ENCODE results near the gene COL27A1.

Gene COL27A1

DNA sequence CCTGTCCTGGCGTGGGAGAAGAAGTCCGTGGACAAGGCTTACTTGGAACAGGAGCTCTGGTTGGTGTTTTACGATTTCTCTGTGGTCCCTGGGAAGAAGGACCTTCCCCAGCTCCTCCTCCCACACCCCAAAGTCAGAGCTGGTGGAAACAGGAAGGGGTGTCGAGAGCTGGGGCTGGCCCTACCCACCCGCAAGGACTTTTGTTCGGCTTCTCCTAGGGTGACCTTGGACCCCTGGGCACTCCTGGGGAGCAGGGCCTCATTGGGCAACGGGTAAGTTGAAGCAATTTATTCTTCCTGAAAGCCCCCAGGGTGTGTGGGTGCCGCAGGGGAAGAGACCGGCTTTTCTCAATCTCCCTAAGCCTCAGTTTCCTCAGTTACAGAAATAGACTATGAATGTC is 113.7 kb downstream of the COL27A1 start:
- no peak for DNase-seq (ENCODE audit: low read depth in 1 of 2, low spot score in 1 of 2)

DNA sequence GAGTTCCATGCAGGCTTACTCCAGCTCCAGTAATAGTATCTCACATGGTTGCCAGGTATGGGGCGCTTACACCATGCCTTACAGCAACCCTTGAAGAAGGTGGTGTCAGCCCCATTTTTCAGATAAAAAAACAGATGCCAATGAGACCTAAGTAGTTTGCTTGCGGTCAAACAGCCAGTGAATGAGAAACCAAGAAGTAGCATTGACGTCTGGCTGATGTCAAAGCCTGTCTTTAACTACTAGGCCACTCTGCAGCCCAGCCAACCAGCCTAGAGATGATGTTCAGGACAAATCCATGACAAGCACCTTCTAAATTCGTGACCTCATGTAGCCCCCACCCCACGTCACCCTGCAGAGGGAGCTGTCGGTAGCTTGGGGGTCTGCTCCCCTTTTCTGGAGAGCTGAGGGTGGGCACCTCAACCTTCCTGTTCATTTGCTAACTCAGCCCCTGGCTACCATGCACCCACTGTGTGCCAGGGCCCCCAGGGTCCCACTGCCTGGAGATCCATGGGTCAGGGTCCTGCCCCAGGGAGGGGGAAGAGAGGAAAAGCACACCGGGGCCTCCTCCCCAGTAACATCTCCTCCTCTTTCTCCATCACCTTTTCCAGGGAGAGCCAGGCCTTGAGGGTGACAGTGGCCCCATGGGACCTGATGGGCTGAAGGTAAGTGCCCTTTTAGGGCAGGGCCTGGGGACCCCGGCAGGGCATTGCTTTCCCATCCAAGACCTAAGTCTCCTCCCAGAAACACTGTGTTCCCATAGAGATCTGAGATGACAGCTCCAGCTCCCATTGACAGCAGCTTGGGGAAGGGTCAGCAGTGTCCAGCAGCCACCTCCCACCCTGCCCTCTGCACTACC is 115.0 kb downstream of the COL27A1 start:
- DNase-seq (ENCODE audit: low read depth in 1 of 2, low spot score in 1 of 2): no peak

DNA sequence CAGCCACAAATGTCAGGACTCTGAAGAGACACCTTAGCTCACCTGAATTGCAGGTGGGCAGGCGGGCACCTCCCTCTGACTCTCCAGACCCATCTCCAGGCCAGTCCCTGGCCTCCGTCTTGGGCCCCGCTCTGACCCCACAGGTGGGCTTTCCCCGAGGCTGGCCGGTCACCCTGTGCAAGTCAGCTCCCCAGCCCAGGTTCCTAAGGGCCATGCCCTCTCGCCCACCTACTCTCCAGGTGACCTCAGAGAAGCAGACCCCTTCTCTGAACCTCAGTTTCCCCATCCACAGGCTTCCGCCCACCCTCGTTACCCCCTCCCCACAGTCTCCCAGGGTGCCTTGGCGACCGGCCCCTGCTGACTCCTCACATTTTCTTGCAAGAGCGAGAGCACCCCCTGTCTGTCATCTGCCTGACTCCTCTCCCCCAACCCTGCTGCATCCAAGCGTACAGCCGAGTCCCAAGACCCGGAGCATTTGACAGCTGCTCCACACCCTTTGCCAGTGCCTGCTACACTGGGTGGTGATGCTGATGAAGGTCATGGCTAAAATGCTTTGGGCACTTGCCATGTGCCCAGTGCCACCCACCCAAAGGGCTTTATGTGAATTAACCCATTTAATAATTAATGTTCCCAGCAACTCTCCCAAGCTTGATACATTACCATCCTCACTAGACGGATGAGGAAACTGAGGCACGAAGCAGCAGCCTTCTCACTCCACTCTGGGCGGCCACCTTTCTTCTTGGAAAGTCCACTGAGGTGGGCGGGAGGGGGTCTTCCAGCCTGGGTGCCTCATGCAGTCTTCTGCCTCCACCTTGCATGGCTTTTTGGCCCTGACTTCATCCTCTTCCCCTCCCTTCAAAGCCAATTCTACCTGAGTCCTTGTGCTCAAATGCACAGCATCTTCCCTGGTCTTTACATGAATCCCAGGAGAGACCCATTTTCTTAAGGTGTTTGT is 116.5 kb downstream of the COL27A1 start:
- no peak for DNase-seq (ENCODE audit: low read depth in 1 of 2, low spot score in 1 of 2)

DNA sequence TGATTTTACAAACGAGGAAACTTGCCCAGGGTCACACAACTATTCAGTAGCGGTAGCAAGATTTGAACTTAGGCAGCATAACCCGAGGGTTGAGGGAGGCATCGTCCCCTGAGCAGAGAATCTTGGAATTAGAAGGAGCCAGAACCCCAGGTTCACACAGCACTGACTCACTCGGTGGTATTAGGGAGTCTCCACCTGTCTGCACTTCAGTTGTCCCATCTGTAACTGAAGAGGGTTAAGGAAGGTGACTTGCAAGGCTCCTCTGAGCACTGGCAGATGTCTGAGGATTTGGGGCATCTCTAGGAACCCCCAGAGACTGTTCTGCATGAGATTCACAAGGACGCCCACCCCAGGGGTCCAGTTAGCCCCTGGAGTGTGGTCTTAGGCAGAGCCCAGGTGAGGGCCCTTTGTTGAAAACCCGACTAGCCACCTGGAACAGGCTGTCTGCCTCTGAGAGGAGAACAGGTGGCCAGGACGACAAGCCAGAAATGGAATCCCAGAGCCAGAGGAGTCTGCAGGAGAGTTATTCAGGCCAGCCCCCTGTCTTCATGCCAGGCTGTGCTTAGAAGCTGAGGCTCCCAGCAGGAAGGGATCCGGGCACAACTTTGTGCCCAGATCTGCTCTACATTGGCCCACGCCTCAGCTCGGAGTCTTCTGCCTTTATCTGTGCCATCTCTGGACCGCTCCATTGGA is 117.5 kb downstream of the COL27A1 start:
- no peak for DNase-seq (ENCODE audit: low read depth in 1 of 2, low spot score in 1 of 2)

DNA sequence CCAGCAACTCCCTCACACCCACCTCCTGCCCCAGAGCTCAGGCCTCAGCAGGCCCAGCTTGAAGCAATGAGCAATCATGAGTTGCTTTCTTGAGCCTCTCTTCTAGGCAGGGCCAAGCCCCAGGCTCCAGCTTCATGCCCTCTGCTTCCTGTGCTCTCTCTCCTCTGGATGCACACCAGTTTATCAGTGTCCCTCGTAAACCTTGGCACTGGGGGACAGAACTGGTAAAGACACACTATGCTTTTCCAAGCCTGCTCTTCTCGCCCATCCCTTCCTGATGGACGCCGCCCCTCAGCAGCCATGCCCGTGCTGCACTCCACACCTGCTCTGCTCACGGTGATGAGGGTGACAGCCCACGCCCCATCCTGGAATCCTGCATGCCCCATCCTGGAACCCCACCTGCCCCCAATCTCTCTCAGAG is 118.1 kb downstream of the COL27A1 start:
- no peak for DNase-seq (ENCODE audit: low read depth in 1 of 2, low spot score in 1 of 2)

DNA sequence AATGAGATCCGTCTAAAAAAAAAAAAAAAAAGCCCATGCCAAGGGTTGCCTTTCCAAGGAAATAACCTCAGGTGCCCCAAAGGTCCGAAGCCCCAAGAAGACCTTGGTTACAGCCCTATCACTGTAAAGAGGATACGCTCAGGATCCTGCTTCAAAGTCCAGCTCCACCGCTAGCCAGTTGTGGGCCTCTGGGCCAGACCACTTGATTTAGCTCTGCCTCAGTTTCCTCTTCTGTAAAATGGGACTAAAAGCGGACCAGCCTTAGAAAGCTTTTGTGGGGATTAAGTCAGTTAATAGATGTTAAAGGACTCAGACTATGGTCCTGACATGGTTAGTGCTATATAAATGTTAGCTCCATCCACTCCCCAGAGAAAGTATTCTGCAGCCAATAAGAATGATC is 118.9 kb downstream of the COL27A1 start:
- DNase-seq (ENCODE audit: low read depth in 1 of 2, low spot score in 1 of 2): no peak

DNA sequence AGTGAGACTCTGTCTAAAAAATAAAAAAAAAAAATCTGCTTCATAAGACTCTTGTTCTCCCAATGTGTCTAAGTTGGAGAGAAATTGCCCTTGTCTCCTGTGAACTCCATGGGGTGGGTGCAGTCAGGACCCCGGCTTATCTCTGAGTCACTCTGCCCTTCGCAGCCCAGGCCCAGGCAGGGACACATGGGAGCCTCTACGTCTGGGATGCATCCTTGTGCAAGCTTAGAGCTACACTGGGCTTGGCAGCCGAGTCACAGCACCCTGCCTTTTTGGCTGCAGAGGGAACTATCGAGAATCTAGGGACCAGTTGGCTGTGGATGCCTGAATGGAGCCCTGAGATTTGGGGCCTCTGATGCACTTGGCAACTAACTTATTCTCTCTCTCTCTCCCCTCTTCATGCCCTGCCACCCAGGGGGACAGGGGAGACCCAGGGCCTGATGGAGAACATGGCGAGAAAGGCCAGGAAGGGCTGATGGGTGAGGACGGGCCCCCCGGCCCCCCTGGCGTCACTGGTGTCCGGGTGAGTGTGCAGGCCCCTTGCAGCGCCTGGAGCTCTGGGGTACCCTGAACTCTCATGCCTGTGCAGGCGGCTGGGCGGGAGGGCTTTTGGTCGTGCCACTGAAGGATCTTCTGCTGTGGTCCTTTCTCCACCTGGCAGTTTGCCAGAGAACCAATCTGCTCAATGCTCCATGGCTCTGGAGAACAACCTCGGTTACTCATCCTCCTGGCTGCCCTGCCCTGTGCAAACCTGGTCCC is 120.1 kb downstream of the COL27A1 start:
- DNase-seq (ENCODE audit: low read depth in 1 of 2, low spot score in 1 of 2): no peak

DNA sequence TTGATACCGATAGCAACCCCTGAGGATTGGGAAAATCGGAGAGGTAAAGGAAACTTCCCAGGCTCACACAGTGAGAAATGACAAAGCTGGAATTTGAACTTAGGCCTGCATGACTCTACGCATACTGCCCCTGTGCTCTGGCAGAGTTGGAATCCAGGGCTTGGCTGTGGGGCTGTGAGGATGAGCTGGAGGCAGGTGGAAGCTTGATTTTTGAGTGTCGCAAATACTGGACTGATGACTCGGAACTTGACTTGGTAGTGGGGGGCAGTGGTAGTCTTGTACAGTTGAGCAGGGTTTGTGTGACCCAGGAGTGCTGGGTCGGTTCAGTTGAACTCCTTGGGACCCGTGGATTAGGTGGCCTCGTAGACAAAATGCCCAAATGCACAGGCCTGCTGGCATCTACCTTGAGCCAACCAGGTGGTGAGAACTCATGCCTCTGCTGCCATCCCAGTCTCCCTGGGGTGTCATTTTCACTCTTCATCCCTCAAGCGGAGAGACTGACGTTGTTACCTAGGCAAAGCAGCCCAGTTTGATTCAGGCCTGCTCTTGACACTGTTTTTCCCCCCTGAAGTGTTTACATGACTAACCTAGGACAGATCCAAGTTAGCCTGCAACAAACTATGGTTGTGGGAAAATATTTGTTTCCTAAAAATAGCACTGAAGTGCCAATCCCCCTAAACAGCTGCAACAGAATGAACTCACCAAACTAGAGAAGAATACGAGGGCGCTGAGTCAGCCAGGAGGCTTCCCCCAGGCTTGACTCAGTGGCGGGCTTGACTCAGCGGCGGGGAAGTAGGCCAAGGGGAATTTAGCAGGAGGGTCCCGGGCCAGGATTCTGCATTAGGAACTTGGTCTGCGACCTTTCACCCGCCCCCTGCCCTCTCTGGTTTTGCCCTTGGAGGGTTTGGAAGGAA is 121.8 kb downstream of the COL27A1 start:
- DNase-seq (ENCODE audit: low read depth in 1 of 2, low spot score in 1 of 2): no peak

DNA sequence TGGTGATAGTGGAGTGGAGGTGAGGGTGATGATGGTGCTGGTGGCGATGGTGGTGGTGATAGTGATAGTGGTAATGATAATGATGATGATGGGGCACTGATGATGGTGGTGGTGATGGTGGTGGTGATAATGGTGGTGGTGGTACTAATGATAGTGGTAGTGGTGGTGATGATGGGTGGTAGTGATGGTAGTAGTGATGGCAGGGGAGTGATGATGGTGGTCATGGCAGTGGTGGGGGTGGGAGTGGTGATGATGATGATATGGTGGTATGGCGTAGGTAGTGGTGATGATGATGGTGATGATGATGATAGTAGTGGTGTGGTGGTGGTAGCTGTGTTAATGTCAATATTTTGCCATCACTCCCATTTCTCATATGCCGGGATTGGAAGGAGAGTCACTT is 123.0 kb downstream of the COL27A1 start:
- no peak for DNase-seq (ENCODE audit: low read depth in 1 of 2, low spot score in 1 of 2)

DNA sequence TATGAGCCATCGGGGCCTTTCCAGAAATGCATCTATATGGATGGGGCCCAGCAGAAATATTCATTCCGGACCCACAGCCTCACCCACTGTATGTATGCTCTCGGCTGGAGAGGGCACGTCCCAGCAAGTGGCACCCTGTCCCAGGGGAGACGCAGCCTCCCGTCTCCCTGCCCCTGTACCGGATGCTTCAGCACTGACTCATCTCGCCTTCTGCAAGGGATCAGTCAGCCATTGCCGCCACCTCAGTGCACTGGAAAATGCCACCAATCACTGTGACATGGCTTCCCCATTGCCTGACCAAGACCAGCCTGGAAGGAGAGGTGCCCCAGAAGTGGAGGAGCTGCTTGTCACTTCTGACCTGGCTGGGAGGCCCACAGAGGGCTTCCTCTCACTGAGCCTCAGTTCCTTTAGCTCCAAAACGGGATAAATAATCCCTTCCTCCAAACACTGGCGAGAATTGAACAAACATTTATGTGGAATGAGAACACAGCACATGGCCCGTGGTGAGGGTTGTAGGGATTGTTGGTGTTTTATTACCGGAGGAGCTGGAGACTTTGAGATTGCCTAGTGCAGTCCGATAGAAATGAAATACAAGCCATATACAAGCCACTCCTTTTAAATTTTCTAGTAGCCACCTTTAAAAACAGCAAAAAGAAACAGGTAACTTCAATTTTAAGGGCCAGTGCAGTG is 123.7 kb downstream of the COL27A1 start:
- no peak for DNase-seq (ENCODE audit: low read depth in 1 of 2, low spot score in 1 of 2)

DNA sequence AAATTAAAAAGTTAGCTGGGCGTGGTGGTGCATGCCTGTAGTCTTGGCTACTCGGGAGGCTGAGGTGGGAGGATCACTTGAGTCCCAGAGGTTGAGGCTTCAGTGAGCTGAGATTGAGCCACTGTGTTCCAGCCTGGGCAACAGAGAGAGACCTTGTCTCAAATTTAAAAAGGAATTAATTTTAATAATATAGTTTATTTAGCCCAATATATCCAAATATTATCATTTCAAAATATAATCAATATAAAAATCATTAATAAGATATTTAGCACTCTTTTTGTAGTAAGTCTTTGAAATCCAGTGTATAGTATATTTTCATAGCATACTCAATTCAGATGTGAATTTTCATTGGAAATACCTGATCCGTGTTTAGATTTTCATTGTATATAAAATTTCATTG is 124.4 kb downstream of the COL27A1 start:
- no peak for DNase-seq (ENCODE audit: low read depth in 1 of 2, low spot score in 1 of 2)

DNA sequence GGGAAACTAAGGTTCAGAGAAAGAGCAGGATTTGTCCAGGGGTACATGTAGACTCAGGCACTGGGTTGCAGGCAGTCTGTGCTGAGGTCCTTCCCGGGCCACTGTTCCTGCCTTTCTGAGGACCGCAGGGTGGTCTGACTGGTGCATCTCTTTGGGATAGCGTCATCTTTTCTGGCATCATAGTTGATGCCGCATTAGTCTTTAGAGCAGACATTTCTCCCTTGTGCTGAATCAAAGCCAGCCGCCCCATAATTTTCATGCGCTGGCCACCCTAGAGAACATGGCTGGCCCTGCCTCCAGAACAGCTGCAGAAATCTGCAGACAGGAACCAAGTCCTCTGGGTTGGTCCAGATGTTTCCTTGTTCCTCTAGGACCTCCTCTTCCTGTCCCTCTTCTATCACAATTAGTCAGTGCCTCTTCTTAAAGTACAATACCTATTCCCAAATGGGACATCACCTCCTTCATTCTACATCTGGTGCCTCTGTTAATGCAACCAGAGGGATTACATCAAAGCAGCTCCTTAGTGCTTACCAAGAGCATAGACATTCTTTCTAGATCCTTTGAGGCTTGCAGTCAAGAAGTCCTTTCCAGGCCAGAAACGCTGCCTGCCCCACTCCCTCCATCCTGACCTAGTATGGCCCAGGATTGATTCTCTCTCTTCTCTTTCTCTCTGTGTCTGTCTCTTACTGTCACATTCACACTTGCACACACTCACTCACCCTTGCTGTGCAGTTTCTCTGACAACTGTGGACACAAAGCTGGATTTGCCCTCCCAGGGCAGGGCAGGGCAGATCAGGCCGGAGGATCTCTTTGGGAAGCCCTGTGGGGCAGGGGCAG is 125.5 kb downstream of the COL27A1 start:
- no peak for DNase-seq (ENCODE audit: low read depth in 1 of 2, low spot score in 1 of 2)

DNA sequence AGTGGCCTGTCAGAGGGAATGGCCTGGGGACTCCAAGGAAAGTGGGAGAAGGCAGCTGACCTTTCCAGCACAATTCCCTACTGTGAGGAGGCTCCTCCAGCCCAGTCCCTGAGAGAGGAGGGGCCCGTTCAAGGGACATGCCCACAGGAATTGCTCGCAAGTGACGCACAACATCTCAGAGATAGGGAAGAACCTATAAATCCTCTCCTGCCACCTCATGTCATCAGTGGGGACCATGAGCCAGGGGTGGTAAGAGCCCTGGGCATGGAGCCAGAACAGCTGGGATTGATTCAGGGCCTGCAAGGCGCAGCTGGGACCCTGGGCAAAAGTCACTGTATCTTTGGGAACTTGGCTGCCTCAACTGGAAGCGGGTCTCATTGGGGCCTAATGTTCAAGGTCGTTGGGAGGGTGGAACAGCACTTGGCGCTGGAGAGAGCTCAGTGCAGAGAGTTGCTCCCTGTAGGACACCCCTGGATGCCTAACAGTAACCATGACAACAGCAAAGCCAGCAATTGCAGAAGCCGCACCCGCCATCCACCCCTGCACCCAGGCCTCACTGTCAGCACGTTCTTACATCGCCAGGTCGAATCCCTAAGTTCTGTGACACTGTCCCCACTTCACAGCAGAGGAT is 126.3 kb downstream of the COL27A1 start:
- DNase-seq (ENCODE audit: low read depth in 1 of 2, low spot score in 1 of 2): no peak

DNA sequence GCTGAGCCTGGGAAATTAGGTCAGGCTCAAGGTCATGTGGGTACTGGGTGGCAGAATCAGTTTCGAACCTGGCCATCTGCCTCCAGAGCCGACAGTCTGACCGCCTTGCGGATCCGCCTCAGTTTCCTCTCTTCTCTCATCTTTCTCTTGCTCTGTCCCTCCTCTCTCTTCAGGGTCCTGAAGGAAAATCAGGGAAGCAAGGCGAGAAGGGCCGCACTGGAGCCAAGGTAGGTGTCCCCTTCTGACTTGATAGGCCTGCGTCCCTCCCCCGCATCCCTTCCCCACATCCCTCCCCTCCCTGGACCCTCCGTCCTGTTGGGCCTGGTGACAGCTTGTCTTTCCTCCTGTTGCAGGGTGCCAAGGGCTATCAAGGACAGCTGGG is 126.8 kb downstream of the COL27A1 start:
- no peak for DNase-seq (ENCODE audit: low read depth in 1 of 2, low spot score in 1 of 2)

DNA sequence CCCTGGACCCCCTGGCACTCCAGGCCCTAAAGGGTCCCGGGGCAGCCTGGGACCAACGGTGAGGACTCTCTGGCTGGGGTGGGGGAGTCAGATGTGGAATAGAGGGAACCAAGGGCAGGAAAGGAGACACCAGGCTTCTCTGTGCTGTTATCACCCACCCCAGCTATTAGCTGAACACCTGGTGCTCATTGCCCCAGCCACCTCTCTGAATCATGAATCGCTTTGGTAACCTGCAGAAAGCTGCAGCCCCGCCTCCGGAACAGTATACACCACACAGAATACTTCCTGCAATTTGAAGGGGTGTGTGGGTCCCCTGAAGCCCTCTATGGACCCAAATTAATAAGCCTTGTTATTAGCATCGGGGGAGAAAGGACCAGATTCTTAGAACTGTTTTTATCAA is 127.2 kb downstream of the COL27A1 start:
- no peak for DNase-seq (ENCODE audit: low read depth in 1 of 2, low spot score in 1 of 2)

DNA sequence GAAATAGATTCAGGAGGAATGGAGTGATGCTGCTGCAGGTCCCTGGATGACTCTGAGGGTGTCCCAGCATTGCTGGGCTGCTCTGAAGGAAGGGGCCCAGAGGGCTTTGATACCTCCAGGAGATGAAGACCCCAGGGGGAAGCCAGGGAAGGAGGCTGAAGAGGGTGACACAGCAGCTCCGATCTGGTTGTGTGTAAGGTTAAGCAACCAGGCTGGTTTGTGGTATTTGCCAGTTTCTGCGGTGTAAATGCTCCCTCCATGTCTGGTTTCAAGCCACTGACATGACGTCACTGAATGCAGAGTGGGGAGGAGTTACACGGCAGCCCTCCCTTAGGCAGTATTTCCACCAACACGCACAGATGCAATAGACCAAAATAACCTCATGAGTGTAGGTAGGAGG is 127.6 kb downstream of the COL27A1 start:
- DNase-seq (ENCODE audit: low read depth in 1 of 2, low spot score in 1 of 2): no peak

DNA sequence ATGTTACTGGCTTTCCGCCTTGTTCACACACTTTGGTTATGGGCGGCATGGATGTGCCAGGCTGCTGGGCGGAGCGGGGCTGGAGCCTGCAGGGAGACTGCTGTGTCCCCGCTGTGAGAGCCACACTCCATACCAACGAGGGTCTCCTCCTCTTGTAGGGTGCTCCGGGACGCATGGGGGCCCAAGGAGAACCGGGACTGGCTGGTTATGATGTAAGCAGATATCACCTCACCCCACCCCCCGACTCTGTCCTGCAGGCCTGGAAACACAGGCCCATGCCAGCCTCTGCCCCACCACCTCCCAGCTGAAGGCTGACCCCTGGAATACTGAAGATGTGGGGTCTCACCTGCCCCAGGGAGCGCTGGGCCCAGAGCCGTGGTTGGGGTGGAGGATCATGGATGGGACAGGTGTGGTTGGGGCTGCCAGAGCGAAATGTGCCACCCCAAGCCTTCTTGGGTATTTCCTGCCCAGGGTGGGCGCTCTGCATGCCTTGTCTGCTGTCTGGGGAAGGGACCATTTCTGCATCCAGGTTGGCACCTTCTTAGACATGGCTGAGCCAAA is 128.3 kb downstream of the COL27A1 start:
- no peak for DNase-seq (ENCODE audit: low read depth in 1 of 2, low spot score in 1 of 2)

All from stimulated activated CD4-positive, alpha-beta T cell treated with anti-CD3 and anti-CD28 coated beads, Interleukin-15, amount 100 ng/mL, for 1 hour (primary cell).